GM19395 (cell line): ENCODE measurements around the gene NOB1.
"Not testable (repeated sequence)": the region's sequence is repeated elsewhere in the genome, so short reads cannot be mapped to it uniquely, and the experiment has no call there.

Experiments used
- ATAC-seq: cut with Tn5 transposase; IDR thresholded peaks from one replicate; pipeline ENCODE4 v1.9.1; 2021; ENCODE audit warnings: mild to moderate bottlenecking, moderate library complexity; ENCODE audit not compliant: unreplicated experiment

NOB1 gene

DNA sequence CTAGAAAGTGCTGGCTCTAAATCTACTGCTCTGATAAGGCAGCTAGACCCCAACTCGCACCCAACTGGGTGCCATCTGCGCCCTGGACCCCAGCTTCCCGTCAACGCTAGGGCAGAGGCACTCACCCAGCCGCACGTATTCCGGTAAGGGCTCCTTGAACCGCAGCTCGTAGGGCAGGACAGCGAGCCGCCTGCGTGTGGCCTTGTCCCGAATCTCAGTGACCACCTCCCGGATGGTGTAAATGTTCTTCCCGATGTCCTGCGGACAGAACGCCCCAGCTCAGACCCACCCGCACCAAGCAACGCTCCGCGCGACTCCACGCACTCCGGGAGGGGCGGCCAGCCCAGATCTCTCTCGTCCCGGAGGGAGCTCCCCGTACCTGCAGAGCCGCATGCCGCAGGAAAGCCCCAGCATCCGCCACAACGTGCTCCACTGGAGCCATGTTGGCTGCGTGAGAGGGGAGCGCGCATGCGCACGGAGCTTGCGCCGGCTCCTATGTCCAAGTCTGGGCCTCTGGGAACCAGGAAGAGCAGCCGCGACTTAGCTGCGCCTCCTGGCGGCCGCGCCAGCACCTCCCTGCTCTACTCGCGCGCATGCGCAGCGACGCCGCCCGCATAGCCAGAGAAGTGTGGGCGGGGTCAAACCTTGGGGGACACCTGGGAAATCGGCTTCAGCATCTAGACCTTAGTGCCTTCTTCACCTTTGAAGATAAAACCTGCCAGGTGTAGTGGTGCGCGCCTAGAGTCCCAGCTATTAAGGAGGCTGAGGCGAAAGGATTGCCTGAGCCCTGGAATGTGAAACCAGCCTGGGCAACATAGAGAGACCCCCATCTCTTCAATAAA, at the start of gene NOB1:
TSS of gene NOB1 (minus strand) at position 458 of the 842 bp plus-strand sequence. CDS start at position 442, 16 bp downstream.
- peak; percentile 95 for ATAC-seq

- ATAC-seq: no peak
Observed at GRCh38 chr16:69804297-69804696, 49.6 kb upstream of the NOB1 start.

DNA sequence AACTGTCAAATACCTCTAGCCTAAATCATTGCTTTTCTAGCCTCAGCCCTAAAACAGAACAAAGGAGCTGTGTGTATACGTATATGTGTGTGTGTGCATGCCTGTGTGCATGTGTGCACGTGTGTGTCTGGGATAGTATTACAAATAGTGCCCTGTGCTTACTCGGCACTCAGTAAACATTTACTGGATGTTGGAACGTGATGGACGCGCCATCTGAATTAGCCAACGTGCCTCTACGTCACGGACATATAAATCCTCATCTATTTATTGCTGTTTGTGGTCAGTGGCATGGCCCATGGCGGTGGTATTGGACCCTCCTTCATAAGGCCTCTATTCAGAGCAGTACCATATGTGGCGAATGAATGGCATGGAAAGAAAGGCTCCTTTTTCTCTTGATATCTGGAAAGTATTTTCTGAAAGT, 44.9 kb upstream of the NOB1 start:
- no peak for ATAC-seq

DNA sequence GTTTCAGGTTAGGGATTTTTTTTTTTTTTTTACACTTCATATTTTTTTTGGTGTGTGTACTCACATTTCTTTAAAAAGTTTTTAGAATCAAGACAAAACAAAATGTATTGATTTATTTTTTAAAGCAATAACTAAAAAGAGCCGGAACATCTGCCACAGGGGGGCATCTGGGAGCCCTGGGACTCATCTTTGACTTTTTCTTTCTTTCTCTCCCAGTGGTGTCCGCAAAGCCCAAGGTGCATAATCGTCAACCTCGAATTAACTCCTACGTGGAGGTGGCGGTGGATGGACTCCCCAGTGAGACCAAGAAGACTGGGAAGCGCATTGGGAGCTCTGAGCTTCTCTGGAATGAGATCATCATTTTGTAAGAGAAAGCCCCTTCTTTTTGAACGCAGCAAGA, 43.7 kb upstream of the NOB1 start:
- no peak for ATAC-seq

DNA sequence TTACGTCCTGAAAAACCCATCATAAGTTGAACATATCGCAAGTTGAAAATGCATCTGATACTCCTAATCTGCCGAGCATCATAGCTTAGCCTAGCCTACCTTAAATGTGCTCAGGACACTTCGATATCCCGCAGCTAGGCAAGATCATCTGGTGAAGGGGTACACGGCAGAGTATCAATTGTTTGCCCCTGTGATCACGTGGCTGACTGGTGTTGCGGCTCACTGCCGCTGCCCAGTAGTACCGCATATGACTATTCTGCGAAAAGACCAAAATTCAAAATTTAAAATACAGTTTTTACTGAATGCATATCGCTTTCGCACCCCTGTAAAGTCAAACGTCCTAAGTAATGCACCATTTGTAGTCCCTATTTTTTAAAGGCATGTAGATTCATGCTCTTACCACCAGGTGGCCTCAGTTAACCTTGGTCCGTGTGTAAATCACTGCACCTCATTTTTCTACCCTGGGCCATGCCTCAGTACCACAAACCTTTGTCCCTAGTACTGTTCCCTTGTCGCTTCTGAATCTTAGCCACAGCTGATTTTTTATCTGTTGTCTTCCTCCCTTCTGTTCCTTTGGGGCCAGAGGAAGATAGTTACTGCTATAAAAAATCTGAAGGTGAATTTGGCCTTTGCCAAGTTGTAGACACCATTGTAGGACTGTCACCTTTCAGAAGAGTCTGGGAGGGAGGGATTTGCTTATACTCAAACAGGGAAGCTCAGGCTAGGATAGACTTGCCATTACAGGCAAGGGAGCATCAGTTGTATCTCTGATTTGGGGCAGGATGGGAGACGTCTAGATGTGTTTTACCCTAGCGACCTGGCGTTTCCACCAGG, 41.8 kb upstream of the NOB1 start:
- no peak for ATAC-seq

DNA sequence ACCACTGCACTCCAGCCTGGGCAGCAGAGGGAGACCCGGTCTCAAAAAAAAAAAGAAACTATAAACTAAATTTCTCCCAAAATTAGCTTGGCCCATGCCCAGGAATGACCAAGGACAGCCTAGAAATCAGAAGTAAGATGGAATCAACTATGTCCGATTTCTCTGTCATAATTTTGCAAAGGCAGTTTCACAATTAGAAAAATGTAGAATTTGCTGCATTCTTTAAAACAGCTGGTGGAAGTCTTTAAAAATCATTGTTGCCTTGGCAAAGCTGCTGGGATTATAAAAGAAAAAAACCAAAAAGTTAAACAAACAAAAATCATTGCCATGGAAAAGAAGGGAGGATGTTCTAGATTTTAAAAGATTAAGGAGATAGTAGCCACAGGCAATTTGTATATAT, 39.8 kb upstream of the NOB1 start:
- no peak for ATAC-seq

DNA sequence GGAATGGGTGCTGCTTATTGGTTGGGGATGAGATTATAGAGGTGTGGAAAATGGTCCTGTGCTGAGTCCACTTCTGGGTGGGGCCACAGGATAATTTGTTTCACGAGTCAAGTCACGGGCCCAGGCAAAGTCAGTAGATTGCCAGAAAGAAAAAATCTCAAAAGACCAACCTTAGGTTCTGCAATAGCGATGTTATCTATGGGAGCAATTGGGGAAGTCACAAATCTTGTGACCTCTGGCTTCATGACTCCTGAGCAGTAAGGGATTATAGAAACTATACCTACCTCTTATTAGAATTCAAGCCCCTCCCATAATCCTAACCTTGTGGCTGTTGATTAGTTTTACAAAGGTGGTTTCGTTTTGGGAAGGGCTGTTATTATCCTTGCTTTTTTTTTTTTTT, 38.8 kb upstream of the NOB1 start:
- no peak for ATAC-seq

- not testable (repeated sequence) for ATAC-seq
Observed at GRCh38 chr16:69791391-69791847, 36.7 kb upstream of the NOB1 start.

- ATAC-seq: no peak
Observed at GRCh38 chr16:69787883-69788282, 33.2 kb upstream of the NOB1 start.

GRCh38 chr16:69784586-69784985, 29.9 kb upstream of the NOB1 start:
- no peak for ATAC-seq

DNA sequence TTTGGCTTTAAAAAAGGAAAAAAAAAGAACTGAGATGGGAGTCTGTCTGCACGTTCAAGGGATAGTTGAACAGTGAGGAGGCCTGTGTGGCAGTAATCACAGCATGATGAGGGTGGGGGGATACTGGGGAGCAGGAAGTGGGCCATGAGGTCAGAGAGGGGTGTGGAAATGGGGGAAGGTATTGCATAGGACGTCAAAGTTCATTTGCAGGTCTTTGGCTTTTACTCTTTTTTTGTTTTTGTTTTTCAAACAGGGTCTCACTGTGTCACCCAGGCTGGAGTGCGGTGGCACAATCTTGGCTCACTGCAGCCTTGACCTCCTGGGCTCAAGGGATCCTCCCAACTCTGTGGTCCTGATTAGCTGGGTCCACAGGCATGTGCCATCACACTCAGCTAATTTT, 26.4 kb upstream of the NOB1 start:
- no peak for ATAC-seq

- no peak for ATAC-seq
Observed at GRCh38 chr16:69779724-69780123, 25.0 kb upstream of the NOB1 start.

DNA sequence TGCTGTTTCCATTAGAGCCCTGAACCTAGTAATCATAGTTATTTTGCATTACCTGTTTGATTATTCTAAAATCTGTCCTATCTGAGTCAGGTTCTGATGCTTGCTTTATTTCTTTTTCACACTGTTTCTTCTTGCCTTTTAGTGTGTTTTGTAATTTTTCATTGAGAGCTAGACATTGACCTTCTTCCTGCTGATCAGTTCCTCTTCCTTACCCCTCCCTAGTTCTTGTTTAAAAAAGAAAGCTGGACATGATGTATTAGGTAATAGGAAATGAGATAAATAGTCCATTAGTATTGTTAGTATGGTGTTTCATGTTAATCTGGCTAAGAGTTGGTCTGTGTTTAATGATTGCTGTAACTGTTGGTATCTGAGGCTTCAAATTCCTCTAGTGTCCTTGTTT, 20.8 kb upstream of the NOB1 start:
- no peak for ATAC-seq

GRCh38 chr16:69773260-69773947, 18.7 kb upstream of the NOB1 start:
- ATAC-seq: no peak

DNA sequence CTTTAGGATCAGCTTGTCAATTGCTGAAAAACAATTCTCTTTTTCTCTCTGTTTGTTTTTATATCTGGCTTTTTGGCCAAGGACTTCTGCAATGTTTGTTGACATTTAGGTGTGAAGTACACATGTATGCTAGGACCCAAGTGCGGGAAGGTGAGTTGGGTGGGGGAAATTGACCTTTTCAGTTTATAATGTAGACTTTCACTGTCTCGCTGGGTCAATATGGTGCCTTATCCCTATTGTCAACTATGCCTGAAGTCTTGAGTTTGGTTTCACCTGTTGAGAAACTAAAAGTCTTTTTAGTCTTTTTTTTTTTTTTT, 16.9 kb upstream of the NOB1 start:
- no peak for ATAC-seq

- ATAC-seq: no peak
Observed at GRCh38 chr16:69769404-69769803, 14.7 kb upstream of the NOB1 start.

DNA sequence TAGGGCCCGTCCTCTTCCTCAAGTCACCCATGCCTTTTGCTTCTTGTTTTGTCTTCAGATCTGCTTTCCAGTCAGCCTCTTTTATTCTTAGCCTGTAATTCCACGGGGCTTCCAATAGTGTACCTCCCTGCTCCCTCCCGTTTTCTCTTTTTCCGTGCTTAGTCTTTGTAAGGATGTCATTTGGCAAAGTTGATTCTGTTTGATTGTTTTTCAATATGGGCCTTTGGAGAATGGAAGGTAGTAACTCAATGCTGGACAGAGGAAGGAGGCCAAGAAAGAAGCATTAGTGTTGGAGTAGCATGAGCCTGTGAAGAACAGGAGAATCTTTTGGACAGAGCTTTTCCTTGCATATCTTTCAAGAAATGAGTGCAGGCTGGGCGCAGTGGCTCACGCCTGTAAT, 13.9 kb upstream of the NOB1 start:
- ATAC-seq: no peak

DNA sequence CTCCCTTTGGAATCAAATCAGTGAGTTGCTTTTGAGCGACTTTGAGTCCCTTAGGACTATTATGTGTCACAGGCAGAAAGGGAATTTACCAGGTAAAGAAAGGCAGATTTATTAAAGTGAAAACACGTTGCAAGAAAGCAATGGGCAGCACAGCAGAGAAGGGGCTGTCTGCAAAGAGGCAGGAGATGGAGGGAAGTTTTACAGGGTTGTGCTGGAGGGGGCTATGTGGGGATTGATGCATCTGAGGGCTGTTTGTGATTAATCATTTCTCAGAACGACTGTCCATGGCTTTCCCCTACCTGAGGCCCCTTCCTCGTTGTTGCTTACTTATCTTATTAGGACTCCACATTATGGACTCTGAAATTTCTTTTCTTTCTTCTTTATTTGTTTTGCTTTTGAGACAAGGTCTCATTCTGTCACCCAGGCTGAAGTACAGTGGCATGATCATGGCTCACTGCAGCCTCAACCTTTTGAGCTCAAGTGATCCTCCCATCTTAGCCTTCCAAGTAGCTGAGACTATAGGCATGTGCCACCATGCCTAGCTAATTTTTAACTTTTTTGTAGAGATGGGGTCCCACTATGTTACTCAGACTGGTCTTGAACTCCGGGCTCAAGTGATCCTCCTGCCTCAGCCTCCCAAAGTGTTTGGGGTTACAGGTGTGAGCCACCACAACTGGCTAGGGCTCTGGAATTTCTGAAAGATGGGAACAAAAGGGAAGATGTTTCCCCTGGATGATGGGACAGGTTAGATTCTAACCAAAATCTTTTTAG, 12.9 kb upstream of the NOB1 start:
- no peak for ATAC-seq

GRCh38 chr16:69763599-69763942, 8.8 kb upstream of the NOB1 start:
- ATAC-seq: no peak

- peak; percentile 45 for ATAC-seq
Observed at GRCh38 chr16:69762814-69763598, 8.3 kb upstream of the NOB1 start.
